Activated naive CD4-positive, alpha-beta T cell treated with anti-CD3 and anti-CD28 coated beads, Interleukin-2, amount 50 U/mL, for 72 hours (primary cell): ENCODE measurements around the gene MRGPRF. TPM values are rescaled to one million over a fixed set of nuclear protein-coding genes. Genes with fewer than 3 reads are reported as not detected.

ENCODE experiments used
- total RNA-seq, 2 donors: library from RNA; stranded (reverse); gene quantifications; one replicate each; pipeline ENCODE4 v1.2.3, GENCODE V29; 2022

Gene MRGPRF
- total RNA-seq, 2 donors from 2014 or later = not detected

Other genes with a start within 250 kb of the MRGPRF start
- 10 to 100 TPM; 23.0 to 41.3 TPM for gene CPT1A, start 171.3 kb downstream of the MRGPRF start, total RNA-seq
- 10 to 100 TPM; 49.4 to 87.1 TPM for gene MRPL21, start 109.4 kb downstream of the MRGPRF start, total RNA-seq
- 10 to 100 TPM; 21.2 to 60.2 TPM for gene IGHMBP2, start 109.4 kb downstream of the MRGPRF start, total RNA-seq
- gene MRGPRD, start 32.3 kb downstream of the MRGPRF start, total RNA-seq = not detected
- 10 to 100 TPM in 1 of 2 donors, 1 to 10 TPM in 1; 8.7 to 13.9 TPM for gene TPCN2, start 35.7 kb upstream of the MRGPRF start, total RNA-seq
- 1 to 10 TPM in 1 of 2 donors, under 1 TPM in 1; 0.71 to 1.1 TPM for gene SMIM38, start 142.7 kb upstream of the MRGPRF start, total RNA-seq